Neuron (in vitro differentiated cells): ENCODE data around the gene SULT1A4.
"Not testable (repeated sequence)": the region's sequence is repeated elsewhere in the genome, so short reads cannot be mapped to it uniquely, and the experiment has no call there.

Experiments used
- H2AFZ ChIP-seq: one replicate; pipeline ENCODE4 v1.6.1; 2013; ENCODE audit warnings: low read depth, mild to moderate bottlenecking, inconsistent platforms, low read length, moderate library complexity
- H3K27me3 ChIP-seq: one replicate; pipeline ENCODE4 v1.6.1; 2013; ENCODE audit warnings: low read length; ENCODE audit not compliant: insufficient read depth
- H3K36me3 ChIP-seq: one replicate; pipeline ENCODE4 v1.6.1; 2013; ENCODE audit warnings: low read length; ENCODE audit not compliant: insufficient read depth
- H3K4me1 ChIP-seq: one replicate; pipeline ENCODE4 v1.6.1; 2013; ENCODE audit warnings: low read length; ENCODE audit not compliant: insufficient read depth
- H3K4me3 ChIP-seq: 2 replicates; pipeline ENCODE4 v1.5.1; 2013; ENCODE audit warnings: mild to moderate bottlenecking, low read length, moderate library complexity
- H3K9me3 ChIP-seq: one replicate; pipeline ENCODE4 v1.6.1; 2013; ENCODE audit warnings: low read length

SULT1A4 gene

GRCh38 chr16:29459706-29460646, at the start of gene SULT1A4:
TSS of gene SULT1A4 (plus strand) at chr16:29459913. CDS start at chr16:29461386, 1,473 bp downstream.
- H3K4me1 ChIP-seq, H3K9me3 ChIP-seq, H2AFZ ChIP-seq, H3K4me3 ChIP-seq, H3K36me3 ChIP-seq, H3K27me3 ChIP-seq: not testable (repeated sequence)

DNA sequence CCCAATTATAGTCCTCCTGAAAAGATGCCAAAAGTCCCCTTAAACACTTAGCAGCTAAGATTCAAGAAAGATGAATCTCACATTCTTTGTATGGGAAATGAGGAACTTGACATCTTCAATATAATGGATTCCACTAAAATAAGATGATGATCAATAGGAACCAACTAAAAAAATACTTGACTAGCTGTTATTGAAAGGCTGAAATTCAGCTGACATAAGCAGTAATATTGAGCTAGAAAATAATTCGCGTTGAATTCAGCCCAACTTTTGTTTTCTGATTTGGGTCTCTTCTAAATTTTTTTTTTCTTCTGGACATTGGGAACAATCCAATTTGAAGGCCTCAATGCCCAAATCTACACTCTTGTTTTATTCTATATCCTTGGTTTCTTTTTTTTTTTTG, 36.1 kb upstream of the SULT1A4 start:
- H3K4me3 ChIP-seq, H3K36me3 ChIP-seq, H2AFZ ChIP-seq, H3K9me3 ChIP-seq, H3K4me1 ChIP-seq, H3K27me3 ChIP-seq: not testable (repeated sequence)

DNA sequence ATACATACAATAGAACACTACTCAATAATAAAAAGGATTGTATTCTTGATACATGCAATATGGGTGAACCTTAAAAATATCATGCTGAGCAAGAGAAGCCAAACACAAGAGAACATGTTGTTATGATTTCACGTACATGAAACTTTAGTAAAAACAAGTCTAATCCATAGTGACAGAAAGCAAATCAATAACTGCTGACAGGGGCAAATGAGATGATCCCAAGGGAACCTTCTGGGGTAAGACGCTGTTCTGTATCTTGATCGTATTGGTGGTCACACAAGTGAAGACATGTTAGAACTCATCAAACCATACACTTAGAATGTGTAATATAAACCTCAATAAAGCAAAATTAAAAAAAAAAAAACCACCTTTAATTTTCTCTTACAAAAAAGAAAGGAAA, 34.3 kb upstream of the SULT1A4 start:
- H3K4me1 ChIP-seq, H2AFZ ChIP-seq, H3K4me3 ChIP-seq, H3K27me3 ChIP-seq, H3K9me3 ChIP-seq, H3K36me3 ChIP-seq: not testable (repeated sequence)

DNA sequence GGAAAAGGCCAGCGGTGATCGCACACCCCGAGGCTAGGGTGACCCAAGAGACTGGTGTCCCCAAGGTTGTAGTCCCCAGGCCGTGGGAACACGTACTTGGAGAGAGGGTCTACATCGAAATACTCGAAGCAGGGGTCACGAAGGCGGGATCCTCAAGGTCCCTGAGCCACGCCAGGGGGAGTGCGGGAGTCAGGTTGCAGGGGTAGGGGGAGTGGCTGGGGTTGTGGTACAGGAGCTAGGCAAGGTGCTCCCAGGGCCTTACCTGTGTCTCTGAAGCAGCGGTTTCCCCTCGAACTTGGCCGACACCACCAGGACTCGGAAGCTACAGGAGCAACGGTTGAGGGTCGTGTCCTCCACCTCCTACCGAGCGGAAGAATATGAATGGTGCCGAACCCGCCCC, 6.0 kb upstream of the SULT1A4 start:
- H3K4me1 ChIP-seq, H3K27me3 ChIP-seq, H3K36me3 ChIP-seq, H2AFZ ChIP-seq, H3K9me3 ChIP-seq, H3K4me3 ChIP-seq: not testable (repeated sequence)

DNA sequence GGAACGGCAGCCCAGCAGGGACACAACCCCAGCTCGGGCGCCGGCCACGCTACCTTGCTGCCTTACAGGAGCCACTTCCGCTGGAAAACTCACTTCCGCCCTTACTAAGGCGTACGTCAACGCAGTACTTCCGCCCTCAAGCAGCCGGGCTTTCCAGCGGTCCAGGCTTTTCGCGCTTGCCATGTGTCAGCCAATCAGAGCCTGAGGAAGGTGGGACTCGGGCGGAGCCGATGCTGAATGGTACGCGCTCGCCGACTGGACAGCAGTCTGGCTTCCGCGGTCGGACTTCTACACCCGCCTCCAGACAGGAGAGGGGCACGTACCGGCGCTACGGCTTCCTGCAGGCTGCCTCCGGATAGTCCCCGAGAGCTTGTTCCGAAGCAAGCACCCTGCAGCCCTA, 5.4 kb upstream of the SULT1A4 start, which contains the start of the genes BOLA2 and SLX1B:
TSS of gene BOLA2 (minus strand) at position 83 of the 400 bp plus-strand sequence. CDS start 98 bp downstream, outside the sequence.
TSS of gene SLX1B (plus strand) at position 265 of the 400 bp plus-strand sequence.
- not testable (repeated sequence) for H3K9me3 ChIP-seq, H3K36me3 ChIP-seq, H3K27me3 ChIP-seq, H3K4me3 ChIP-seq, H2AFZ ChIP-seq, H3K4me1 ChIP-seq

GRCh38 chr16:29454828-29455227, 4.9 kb upstream of the SULT1A4 start:
- H3K4me1 ChIP-seq, H2AFZ ChIP-seq, H3K27me3 ChIP-seq, H3K36me3 ChIP-seq, H3K4me3 ChIP-seq, H3K9me3 ChIP-seq: not testable (repeated sequence)

GRCh38 chr16:29457660-29458059, 2.1 kb upstream of the SULT1A4 start:
- H2AFZ ChIP-seq, H3K9me3 ChIP-seq, H3K36me3 ChIP-seq, H3K4me1 ChIP-seq, H3K4me3 ChIP-seq, H3K27me3 ChIP-seq: not testable (repeated sequence)

GRCh38 chr16:29460647-29461030, 926 bp downstream of the SULT1A4 start:
- H3K9me3 ChIP-seq, H3K27me3 ChIP-seq, H3K36me3 ChIP-seq, H3K4me3 ChIP-seq, H3K4me1 ChIP-seq, H2AFZ ChIP-seq: not testable (repeated sequence)

- not testable (repeated sequence) for H3K4me1 ChIP-seq, H3K9me3 ChIP-seq, H3K36me3 ChIP-seq, H3K4me3 ChIP-seq, H3K27me3 ChIP-seq, H2AFZ ChIP-seq
These were observed 6.5 kb downstream of the SULT1A4 start for GRCh38 chr16:29465985-29466824.

GRCh38 chr16:29466904-29467303, 7.2 kb downstream of the SULT1A4 start:
- H2AFZ ChIP-seq, H3K9me3 ChIP-seq, H3K27me3 ChIP-seq, H3K4me3 ChIP-seq, H3K36me3 ChIP-seq, H3K4me1 ChIP-seq: not testable (repeated sequence)

DNA sequence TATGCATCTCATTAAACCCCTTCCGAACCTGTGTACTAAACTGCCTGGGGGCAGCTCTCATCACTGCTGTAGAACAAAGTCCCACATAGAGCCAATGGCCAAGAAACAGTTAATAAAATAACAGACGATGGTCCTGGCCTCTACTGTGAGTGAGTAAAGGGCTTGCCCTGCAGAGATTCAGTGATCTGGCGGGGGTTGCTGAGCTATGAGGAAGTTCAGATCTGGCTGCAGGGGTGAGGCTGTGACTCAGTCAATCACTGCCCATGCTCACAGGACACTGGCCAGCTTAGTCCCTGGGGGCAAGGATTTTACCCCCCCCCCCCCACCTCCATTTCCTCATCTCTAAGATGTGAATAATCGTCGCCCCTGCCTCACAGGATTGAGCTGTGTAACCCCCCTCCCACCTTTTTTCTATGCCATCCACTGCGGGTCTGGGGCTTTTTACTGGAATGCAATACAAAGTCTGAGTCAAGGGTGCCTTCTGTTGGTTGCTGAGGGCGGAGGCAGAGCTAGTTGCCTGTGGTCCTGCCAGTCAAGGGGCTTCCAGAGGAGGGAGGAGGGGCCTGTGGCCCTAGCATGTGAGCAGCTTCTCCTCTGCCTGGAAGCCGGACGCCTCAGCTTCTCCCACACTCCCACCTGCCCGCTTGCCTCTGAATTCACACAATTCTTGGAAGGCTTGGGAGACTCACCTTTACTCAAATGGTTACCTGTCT, 8.1 kb downstream of the SULT1A4 start:
- not testable (repeated sequence) for H3K36me3 ChIP-seq, H3K4me3 ChIP-seq, H2AFZ ChIP-seq, H3K9me3 ChIP-seq, H3K4me1 ChIP-seq, H3K27me3 ChIP-seq

DNA sequence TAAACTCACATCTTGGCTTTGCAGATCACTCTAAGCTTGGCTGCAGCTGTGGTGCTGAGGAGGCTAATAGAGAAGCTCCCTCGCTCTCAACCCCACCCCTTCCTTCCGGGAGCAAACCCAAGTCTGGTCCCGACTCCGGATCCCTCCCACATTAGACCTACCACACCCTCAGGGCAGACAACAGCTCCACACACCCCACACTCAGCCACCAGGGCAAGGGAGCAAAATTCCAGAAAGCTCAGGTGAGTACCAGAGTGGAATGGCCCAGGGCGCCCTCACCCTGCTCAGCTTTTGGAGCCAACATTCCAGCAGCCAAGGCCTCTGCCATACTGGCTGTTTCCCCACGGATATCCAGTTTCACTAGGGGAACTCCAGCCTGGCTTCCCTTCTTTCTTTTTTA, 9.9 kb downstream of the SULT1A4 start:
- H3K4me3 ChIP-seq, H3K4me1 ChIP-seq, H3K9me3 ChIP-seq, H2AFZ ChIP-seq, H3K27me3 ChIP-seq, H3K36me3 ChIP-seq: not testable (repeated sequence)

- not testable (repeated sequence) for H3K4me1 ChIP-seq, H3K36me3 ChIP-seq, H3K27me3 ChIP-seq, H3K4me3 ChIP-seq, H2AFZ ChIP-seq, H3K9me3 ChIP-seq
These were observed 12.4 kb downstream of the SULT1A4 start for GRCh38 chr16:29472065-29472464.
